ENCODE data around the gene CTNNA3. TPM values are rescaled to one million over a fixed set of nuclear protein-coding genes. Genes with fewer than 3 reads are reported as not detected.

CTNNA3 gene
- total RNA-seq, 1 donor from 2014 or later = not detected

- ChIA-PET CTCF (no interaction called here), POLR2A (no interaction called here)
- no peaks in the 10 kb centered on the region for H3K9me3 Mint-ChIP-seq
- ATAC-seq (ENCODE audit: low read depth) = no peak
- no peaks in the 10 kb centered on the region for H3K36me3 Mint-ChIP-seq (ENCODE audit: low read depth)
- H3K4me3 Mint-ChIP-seq = no peak overlapping the region
- intact Hi-C loops (cut with micrococcal nuclease) = no loop called here
- no peaks in the 10 kb centered on the region for H3K4me1 Mint-ChIP-seq
- DNase-seq = no peak
- no peaks in the 10 kb centered on the region for H3K27me3 Mint-ChIP-seq
- TF ChIP-seq, protein P1, sequence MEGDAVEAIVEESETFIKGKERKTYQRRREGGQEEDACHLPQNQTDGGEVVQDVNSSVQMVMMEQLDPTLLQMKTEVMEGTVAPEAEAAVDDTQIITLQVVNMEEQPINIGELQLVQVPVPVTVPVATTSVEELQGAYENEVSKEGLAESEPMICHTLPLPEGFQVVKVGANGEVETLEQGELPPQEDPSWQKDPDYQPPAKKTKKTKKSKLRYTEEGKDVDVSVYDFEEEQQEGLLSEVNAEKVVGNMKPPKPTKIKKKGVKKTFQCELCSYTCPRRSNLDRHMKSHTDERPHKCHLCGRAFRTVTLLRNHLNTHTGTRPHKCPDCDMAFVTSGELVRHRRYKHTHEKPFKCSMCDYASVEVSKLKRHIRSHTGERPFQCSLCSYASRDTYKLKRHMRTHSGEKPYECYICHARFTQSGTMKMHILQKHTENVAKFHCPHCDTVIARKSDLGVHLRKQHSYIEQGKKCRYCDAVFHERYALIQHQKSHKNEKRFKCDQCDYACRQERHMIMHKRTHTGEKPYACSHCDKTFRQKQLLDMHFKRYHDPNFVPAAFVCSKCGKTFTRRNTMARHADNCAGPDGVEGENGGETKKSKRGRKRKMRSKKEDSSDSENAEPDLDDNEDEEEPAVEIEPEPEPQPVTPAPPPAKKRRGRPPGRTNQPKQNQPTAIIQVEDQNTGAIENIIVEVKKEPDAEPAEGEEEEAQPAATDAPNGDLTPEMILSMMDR (IDR thresholded peaks at IDR 0.05) = no peak
- no peak overlapping the region for H3K27ac Mint-ChIP-seq
Observed at GRCh38 chr10:66550351-66550750, 1145.6 kb downstream of the CTNNA3 start.

DNA sequence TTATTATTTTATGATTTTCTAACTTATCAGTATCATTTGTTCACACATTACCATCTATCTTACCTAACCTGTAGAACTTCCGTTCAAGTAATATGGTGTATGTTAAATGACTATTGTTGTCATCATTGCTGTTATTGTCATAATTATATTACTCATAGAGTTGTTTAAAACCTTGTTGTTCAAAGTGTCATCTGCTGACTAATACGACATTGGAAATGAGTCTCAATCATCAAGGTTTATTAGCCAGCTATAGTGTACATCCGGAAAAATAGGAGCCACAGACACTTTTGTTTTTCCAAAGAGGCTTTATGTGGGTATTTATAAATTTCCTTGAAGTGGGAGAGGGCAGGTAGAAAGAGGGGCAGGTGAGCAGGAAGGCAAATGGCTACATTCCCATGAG lies 1157.1 kb downstream of the CTNNA3 start:
- ChIA-PET POLR2A (no interaction called here), CTCF (no interaction called here)
- Mint-ChIP-seq H3K27me3 (no peaks in the 10 kb centered on the region), H3K4me1 (no peaks in the 10 kb centered on the region), H3K9me3 (peaks cover 5% of the 10 kb centered on the region), H3K36me3 (ENCODE audit: low read depth) (no peaks in the 10 kb centered on the region), H3K4me3 (no peak overlapping the region), H3K27ac (no peak overlapping the region)
- ATAC-seq (ENCODE audit: low read depth) = no peak
- intact Hi-C loops (cut with micrococcal nuclease) = no loop called here
- no peak for DNase-seq
- TF ChIP-seq, protein P1 (IDR thresholded peaks at IDR 0.05) = no peak

DNA sequence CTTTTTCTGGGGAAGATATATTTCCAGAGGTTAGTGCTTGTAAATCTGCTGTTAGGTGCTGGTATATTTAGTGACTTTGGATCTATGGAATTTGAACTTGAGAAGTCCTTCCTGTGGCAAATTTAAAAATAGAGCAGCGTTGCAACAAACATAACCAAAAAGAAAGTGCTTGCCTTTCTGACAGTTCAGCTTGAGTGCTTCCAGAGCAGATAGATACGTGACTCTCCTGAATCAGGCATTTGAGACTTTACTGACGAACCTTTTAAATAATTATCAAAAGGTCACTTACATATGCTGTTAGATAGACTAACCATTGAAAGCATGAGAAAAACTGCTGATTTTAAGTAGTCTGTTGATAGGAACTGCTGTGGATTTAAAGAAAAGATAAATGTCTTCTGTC lies 1157.6 kb downstream of the CTNNA3 start:
- TF ChIP-seq, protein P1 (IDR thresholded peaks at IDR 0.05) = no peak
- Mint-ChIP-seq H3K9me3 (peaks cover 5% of the 10 kb centered on the region), H3K4me3 (no peak overlapping the region), H3K36me3 (ENCODE audit: low read depth) (no peaks in the 10 kb centered on the region), H3K4me1 (no peaks in the 10 kb centered on the region), H3K27ac (no peak overlapping the region), H3K27me3 (no peaks in the 10 kb centered on the region)
- no peak for ATAC-seq (ENCODE audit: low read depth)
- no peak for DNase-seq
- intact Hi-C loops (cut with micrococcal nuclease) = no loop called here
- ChIA-PET CTCF (no interaction called here), POLR2A (no interaction called here)

GRCh38 chr10:66537186-66537585 lies 1158.8 kb downstream of the CTNNA3 start:
- Mint-ChIP-seq H3K9me3 (peaks cover 5% of the 10 kb centered on the region), H3K27me3 (no peaks in the 10 kb centered on the region), H3K4me3 (no peak overlapping the region), H3K4me1 (no peaks in the 10 kb centered on the region), H3K36me3 (ENCODE audit: low read depth) (no peaks in the 10 kb centered on the region), H3K27ac (no peak overlapping the region)
- intact Hi-C loops (cut with micrococcal nuclease) = no loop called here
- ATAC-seq (ENCODE audit: low read depth) = no peak
- ChIA-PET CTCF (no interaction called here), POLR2A (no interaction called here)
- no peak for DNase-seq
- TF ChIP-seq, protein P1 (IDR thresholded peaks at IDR 0.05) = no peak

DNA sequence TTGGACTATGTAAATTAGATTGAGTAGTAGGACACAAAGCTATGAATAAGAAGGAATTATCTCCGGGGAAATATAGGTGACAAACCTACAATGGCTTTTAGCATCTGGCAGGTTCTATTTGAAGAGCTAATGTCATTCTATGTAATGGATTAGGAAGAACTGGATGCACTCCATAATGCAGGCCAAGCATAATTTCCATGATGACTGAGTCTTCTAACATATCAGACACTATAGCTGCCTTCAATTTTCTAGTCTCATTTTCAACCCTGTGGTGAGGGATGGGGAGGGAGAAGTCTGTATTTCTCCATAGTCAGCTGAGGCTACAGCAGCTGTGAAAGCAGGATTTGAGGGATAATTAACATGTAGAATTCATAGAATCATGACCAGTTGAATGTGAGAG lies 1160.6 kb downstream of the CTNNA3 start:
- TF ChIP-seq, protein P1 (IDR thresholded peaks at IDR 0.05) = no peak
- ChIA-PET POLR2A (no interaction called here), CTCF (no interaction called here)
- intact Hi-C loops (cut with micrococcal nuclease) = no loop called here
- DNase-seq (no peak), ATAC-seq (ENCODE audit: low read depth) (no peak)
- no peaks in the 10 kb centered on the region for H3K36me3 Mint-ChIP-seq (ENCODE audit: low read depth)
- H3K4me1 Mint-ChIP-seq = no peaks in the 10 kb centered on the region
- H3K27ac Mint-ChIP-seq = no peak overlapping the region
- H3K4me3 Mint-ChIP-seq = no peak overlapping the region
- no peaks in the 10 kb centered on the region for H3K27me3 Mint-ChIP-seq
- H3K9me3 Mint-ChIP-seq = peaks cover 9% of the 10 kb centered on the region

Data from activated B cell treated with CpG ODN at 0.5 μM for 24 hours (primary cell).